ENCODE data around the gene BCAR3. TPM values are rescaled to one million over a fixed set of nuclear protein-coding genes. Genes with fewer than 3 reads are reported as not detected.

Gene BCAR3
- total RNA-seq, 6 experiments from 2014 or later = 24.4 to 55.1 (median 26.2) TPM

DNA sequence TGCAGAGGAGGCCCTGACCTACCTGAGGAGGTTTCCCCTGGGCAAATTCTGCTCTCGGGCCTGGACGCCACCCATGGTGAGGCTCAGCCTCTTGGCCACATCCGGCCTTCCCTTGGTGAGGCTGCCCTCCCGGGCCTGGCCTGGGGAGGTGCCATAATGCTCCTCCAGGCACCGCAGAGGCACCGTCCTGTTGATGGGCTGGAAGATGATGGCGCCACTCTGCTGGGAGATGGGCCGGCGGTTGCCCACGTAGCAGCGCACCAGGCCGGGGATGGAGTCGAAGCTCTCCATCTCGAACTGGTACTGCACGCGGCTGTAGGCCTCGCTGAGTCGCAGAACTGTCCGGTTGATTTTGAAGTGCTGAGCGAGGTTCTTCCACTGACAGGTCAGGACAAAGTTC, 92.7 kb downstream of the BCAR3 start:
- H3K4me1 Mint-ChIP-seq (ENCODE audit: low read depth) = peaks cover 83% of the 10 kb centered on the region
- no peaks in the 10 kb centered on the region for H3K9me3 Mint-ChIP-seq
- DNase-seq = no peak
- H3K27me3 Mint-ChIP-seq (ENCODE audit: insufficient read depth) = peaks cover 4% of the 10 kb centered on the region
- peak overlapping the region; percentile 77 for H3K27ac Mint-ChIP-seq
- H3K4me3 Mint-ChIP-seq = no peak overlapping the region
- TF ChIP-seq, protein P1, sequence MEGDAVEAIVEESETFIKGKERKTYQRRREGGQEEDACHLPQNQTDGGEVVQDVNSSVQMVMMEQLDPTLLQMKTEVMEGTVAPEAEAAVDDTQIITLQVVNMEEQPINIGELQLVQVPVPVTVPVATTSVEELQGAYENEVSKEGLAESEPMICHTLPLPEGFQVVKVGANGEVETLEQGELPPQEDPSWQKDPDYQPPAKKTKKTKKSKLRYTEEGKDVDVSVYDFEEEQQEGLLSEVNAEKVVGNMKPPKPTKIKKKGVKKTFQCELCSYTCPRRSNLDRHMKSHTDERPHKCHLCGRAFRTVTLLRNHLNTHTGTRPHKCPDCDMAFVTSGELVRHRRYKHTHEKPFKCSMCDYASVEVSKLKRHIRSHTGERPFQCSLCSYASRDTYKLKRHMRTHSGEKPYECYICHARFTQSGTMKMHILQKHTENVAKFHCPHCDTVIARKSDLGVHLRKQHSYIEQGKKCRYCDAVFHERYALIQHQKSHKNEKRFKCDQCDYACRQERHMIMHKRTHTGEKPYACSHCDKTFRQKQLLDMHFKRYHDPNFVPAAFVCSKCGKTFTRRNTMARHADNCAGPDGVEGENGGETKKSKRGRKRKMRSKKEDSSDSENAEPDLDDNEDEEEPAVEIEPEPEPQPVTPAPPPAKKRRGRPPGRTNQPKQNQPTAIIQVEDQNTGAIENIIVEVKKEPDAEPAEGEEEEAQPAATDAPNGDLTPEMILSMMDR (IDR thresholded peaks at IDR 0.05) = no peak
- H3K36me3 Mint-ChIP-seq (ENCODE audit: low read depth) = peaks cover 54% of the 10 kb centered on the region

DNA sequence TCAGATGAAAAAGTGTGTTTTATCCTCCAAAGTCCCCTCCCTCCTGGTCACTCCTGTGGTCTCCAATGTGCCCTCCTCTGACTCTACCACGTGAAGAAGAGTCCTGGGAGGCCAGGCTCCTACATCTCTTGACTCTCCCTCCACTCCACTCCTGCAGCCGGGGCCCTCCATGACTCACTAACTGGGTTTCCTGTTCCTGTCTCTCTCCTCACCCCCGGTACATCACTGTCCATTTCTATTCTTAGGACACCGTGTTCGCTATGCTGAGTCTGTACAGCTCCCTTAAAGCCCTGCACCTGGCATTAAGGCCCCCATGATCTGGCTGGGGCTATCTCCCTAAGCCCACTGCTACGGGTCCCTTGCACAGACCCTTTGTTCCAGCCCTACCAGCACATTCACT, 93.4 kb downstream of the BCAR3 start:
- Mint-ChIP-seq H3K9me3 (no peaks in the 10 kb centered on the region), H3K36me3 (ENCODE audit: low read depth) (peaks cover 56% of the 10 kb centered on the region), H3K4me3 (no peak overlapping the region), H3K4me1 (ENCODE audit: low read depth) (peaks cover 79% of the 10 kb centered on the region), H3K27ac (peak overlapping the region; percentile 77), H3K27me3 (ENCODE audit: insufficient read depth) (peaks cover 4% of the 10 kb centered on the region)
- no peak for DNase-seq
- TF ChIP-seq, protein P1 (IDR thresholded peaks at IDR 0.05) = no peak

DNA sequence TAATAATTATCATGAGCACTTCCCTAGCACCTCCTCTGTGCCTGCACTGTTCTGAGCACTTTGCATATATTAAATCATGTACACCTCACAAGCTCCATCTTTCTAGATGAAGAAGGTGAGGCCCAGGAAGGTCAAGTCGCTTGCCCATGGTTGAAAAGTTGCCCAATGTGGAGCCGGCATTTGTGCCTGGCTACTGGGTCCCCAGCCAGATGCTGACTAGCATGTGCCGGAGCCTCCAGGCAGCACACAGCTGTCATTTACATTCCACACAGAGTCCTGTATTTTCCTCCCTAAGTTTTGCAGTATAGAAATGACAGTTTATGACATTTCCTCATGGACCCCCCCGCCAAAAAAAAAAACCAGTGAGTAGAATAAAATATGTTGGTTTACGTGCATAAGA, 94.3 kb downstream of the BCAR3 start:
- Mint-ChIP-seq H3K36me3 (ENCODE audit: low read depth) (peaks cover 62% of the 10 kb centered on the region), H3K4me1 (ENCODE audit: low read depth) (peaks cover 79% of the 10 kb centered on the region), H3K27me3 (ENCODE audit: insufficient read depth) (peaks cover 6% of the 10 kb centered on the region), H3K27ac (peak overlapping the region; percentile 21; the same call in 1 of the 2 replicates), H3K9me3 (no peaks in the 10 kb centered on the region), H3K4me3 (no peak overlapping the region)
- TF ChIP-seq, protein P1 (IDR thresholded peaks at IDR 0.05) = no peak
- DNase-seq = no peak

DNA sequence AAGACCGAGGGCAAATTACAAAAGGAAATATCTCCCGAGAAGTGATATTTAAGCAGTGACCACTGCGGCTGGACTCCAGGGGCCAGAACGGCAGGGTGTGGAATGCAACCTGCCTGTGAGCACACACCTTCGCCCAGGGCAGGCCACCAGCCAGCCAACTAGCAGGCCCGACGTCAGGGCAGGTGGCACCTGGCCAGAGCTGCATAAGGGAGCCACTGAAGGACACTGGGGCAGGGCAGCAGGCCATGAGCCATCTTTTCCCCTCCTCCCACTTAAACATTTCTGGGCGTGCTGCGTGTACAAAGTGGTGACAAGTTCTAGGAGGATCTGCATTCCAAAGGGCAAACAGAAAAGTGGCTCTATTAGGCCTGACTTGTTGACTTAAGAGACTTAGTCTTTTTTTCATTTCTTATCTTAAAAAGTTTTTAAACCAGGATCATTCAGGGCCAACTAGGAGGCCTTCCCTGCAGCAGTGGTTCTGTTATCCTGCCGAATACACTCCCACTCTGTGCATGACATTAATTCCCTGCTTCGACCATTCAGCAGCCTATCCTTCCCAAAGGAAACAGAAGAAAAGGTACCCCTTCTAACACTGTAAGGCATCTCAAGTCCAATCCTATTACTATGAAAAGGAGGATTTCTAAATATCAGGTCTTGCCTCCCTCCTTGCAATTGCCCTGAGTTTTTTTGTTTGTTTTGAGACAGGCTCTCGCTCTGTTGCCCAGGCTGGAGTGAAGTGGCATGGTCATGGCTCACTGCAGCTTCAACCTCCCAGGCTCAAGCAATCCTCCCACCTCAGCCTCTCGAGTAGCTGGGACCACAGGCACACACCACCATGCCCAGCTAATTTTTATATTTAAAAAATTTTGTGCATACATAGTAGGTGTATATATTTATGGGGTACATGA, 96.3 kb downstream of the BCAR3 start:
- peaks cover 51% of the 10 kb centered on the region for H3K36me3 Mint-ChIP-seq (ENCODE audit: low read depth)
- H3K9me3 Mint-ChIP-seq = no peaks in the 10 kb centered on the region
- peak; percentile 61 for DNase-seq
- H3K27ac Mint-ChIP-seq = peak overlapping the region; percentile 84
- peaks cover 3% of the 10 kb centered on the region for H3K27me3 Mint-ChIP-seq (ENCODE audit: insufficient read depth)
- TF ChIP-seq, protein P1 (IDR thresholded peaks at IDR 0.05) = no peak
- H3K4me3 Mint-ChIP-seq = peak overlapping the region; percentile 41
- H3K4me1 Mint-ChIP-seq (ENCODE audit: low read depth) = peaks cover 67% of the 10 kb centered on the region

DNA sequence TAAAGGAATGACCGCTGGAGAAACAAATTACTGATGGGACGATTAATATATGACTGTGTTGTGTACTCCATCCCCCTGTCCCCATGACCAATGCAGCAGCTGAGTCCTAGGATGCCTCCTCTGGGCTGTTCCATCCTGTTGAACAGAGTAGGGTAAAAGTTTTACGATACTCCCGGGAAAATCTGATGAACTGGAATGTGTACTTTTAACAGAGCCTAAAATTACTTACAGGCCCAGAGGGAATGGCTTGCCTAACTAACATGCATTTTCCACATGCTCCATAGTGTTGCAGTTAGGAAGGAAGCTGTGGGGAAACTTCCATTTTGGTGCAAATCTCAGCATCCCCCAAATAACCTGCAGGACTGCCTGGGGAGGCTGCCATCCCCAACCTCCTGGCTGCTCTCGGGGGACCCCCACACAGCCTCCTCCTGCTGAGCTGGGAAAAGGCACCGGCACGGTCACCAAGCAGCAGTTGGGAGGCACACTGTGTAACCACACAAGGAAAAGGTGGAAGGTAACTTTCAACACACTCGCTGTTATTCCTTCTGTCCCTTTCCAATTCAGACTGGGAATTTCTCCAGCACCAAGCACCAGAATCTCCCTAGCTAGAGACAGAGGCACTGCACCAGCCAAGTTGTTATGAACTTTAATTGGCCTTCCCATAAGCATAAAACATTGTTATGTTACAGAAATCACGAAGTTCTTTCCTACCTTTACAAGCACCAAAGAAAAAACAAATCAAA, 97.2 kb downstream of the BCAR3 start:
- Mint-ChIP-seq H3K27me3 (ENCODE audit: insufficient read depth) (peaks cover 3% of the 10 kb centered on the region), H3K4me1 (ENCODE audit: low read depth) (peaks cover 67% of the 10 kb centered on the region), H3K36me3 (ENCODE audit: low read depth) (peaks cover 49% of the 10 kb centered on the region), H3K9me3 (no peaks in the 10 kb centered on the region), H3K4me3 (peak overlapping the region; percentile 41), H3K27ac (peak overlapping the region; percentile 84)
- peak; percentile 38 for DNase-seq
- TF ChIP-seq, protein P1 (IDR thresholded peaks at IDR 0.05) = no peak

All from HFFc6 (cell line).